NB4 (cell line): ENCODE results near the gene MED14.

ENCODE experiments used
- MYC ChIP-seq: IDR thresholded peaks from 2 replicates; pipeline ENCODE4 v1.6.1; 2011; ENCODE audit warnings: low read depth, low read length
- POLR2A ChIP-seq: IDR thresholded peaks from 2 replicates; pipeline ENCODE4 v1.6.1; 2011; ENCODE audit warnings: mild to moderate bottlenecking; ENCODE audit not compliant: insufficient read length; ENCODE audit errors: extremely low read depth
- TF ChIP-seq, protein P1 (sequence below): IDR thresholded peaks from one replicate; pipeline ENCODE4 v1.5.1; 2012; ENCODE audit warnings: low read depth, low read length
- TF ChIP-seq, protein P2 (sequence below): IDR thresholded peaks from 2 replicates; pipeline ENCODE4 v1.6.1; 2011; ENCODE audit warnings: low read depth, low read length

DNA sequence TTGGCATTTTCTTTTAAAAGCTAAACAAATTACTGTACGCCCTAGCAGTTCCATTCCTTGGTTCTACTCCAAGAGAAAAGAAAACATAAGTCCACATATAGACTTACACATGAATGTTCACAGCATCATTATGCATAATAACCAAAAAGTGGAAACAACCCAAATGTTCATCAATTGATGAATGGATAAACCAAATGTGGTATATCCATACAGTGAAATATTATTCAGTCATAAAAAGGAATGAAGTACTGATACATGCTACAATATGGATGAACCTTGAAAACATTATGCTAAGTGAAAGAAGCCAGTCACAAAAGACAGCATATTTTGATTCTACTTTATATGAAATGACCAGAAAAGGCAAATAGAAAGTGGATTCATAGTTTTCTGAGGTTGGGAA, 36.5 kb downstream of the MED14 start:
- TF ChIP-seq, protein P1, sequence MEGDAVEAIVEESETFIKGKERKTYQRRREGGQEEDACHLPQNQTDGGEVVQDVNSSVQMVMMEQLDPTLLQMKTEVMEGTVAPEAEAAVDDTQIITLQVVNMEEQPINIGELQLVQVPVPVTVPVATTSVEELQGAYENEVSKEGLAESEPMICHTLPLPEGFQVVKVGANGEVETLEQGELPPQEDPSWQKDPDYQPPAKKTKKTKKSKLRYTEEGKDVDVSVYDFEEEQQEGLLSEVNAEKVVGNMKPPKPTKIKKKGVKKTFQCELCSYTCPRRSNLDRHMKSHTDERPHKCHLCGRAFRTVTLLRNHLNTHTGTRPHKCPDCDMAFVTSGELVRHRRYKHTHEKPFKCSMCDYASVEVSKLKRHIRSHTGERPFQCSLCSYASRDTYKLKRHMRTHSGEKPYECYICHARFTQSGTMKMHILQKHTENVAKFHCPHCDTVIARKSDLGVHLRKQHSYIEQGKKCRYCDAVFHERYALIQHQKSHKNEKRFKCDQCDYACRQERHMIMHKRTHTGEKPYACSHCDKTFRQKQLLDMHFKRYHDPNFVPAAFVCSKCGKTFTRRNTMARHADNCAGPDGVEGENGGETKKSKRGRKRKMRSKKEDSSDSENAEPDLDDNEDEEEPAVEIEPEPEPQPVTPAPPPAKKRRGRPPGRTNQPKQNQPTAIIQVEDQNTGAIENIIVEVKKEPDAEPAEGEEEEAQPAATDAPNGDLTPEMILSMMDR, result no peak
- TF ChIP-seq MYC (no peak), POLR2A (no peak)
- TF ChIP-seq, protein P2, sequence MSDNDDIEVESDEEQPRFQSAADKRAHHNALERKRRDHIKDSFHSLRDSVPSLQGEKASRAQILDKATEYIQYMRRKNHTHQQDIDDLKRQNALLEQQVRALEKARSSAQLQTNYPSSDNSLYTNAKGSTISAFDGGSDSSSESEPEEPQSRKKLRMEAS, result no peak
